Measurements from ENCODE around the gene CSRP1.
"Not testable (repeated sequence)": the region's sequence is repeated elsewhere in the genome, so short reads cannot be mapped to it uniquely, and the experiment has no call there.

Gene CSRP1

DNA sequence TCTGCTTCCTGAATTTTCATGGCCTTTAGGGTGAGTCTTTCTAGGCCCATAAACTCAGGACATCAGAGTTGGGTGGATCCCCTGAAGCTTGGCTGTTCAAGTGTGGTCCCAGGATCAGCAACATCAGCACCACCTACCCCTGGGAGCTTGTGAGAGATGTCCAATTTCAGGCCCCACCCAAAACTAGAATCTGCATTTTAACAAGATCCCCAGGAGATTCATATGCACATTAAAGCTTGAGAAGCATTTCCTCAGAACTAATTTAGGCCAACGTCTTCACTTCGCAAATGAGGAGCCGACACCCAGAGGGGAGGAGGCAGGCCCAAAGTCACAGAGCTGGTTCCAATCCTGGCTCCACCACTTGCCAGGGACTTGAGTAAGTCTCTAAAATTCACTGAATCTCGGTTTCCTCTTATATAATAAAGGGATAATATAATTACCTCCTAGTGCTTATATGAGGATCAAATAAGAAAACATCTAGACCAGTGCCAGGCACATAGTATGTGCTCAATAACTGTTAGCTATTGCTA, 27.7 kb downstream of the CSRP1 start:
- DNase-seq (ENCODE audit: low read depth in 4 of 4, low spot score in 1 of 4), result no peak

DNA sequence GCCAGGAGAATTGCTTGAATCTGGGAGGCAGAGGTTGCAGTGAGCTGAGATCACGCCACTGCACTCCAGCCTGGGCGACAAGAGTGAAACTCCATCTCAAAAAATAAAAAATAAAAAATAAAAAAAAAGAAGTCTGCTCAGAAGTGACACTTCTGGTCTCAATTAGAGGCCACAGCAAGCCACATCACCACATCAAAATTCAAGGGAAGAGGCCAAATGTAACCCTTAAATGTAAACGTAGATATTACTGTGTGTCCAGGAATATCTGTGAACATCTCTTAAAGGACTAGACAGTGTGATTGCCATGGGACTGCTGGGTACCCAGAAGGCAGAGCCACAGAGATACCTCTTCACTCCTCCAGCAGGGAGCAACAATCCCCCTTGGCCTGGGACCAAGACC, 28.3 kb downstream of the CSRP1 start:
- DNase-seq (ENCODE audit: low read depth in 4 of 4, low spot score in 1 of 4), result not testable (repeated sequence)

DNA sequence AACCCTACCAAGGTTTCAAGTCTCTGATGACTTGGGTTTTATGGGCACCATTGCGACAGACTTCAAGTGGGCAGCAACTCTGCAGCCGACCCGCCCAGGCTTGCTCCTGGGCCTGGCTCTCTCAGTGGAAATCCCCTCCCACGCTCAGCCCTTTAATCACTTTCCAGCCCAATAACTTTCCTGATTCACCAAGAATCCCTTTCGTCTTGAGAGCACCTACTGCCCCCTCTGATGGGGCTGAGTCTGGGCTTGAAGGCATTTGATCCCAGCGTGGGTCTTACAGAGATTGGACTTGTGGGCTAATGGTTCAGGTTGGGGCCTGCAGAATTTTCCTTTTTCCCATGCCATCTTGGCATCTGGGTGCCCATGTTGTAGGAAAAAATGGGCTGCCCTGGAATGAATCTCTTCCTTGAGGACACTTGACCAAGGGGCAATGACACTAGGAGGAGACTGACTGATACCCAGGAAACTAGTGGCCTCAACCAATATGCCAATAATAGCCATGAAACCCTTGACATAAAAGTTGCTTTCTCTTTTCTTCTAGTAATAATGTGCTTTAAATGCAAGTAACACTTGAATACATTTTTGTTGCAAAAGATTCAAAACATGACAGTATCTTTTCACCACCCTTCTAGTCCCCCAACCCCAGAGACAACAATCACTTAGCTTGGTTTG, 30.1 kb downstream of the CSRP1 start:
- no peak for DNase-seq (ENCODE audit: low read depth in 4 of 4, low spot score in 1 of 4)

DNA sequence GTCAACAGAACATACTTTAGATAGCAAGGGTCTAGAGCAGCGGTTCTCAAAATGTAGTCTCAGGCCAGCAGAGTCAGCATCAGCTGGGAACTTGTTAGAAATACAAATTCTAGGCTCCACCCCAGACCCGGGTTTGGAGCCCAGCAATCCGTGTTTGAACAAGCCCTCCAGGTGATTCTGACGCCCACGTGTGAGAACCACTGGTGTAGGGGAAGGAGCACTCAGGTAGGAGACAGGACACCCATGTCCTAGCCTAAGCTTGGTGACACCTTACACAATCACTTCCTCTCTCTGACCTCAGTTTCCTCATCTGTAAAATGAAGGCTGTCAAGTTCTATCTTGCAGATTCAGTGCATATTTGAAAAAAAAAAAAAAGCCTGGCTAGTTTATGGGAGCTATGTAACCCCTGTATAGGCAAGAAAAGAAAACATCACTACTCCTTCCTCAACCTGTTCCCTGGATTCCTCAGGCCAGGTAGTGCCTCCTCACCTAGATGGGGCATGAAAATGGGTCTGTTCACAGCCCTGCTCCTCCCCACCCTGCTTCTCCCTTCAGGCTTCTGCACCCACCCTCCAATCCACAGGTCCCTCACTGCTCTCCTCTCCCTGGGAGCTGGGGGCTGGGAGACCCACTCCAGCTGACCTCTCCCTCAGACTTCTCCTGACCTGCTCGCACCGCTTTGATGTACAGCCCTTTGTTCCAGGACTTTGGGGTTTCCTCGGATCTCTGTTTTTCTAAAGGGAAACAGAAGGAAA, 30.8 kb downstream of the CSRP1 start:
- no peak for DNase-seq (ENCODE audit: low read depth in 4 of 4, low spot score in 1 of 4)

DNA sequence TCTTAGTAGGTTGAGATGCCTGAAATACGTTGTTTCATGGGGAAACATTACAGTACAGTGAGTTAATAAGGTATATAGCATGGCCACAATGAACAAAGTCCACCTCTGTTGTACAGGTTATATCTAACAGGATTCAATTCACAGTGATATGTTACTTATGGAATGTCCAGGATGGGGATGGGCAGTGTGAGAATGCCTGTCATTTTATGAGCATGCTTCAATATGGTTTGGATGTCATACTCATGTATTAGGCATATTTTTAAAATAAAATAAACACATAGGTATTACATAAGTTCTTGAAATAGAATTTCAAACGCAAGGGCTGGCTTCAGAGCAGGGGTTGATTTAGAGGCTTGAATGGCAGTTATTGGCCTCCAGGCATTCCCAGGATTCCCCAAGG, 31.8 kb downstream of the CSRP1 start:
- no peak for DNase-seq (ENCODE audit: low read depth in 4 of 4, low spot score in 1 of 4)

DNA sequence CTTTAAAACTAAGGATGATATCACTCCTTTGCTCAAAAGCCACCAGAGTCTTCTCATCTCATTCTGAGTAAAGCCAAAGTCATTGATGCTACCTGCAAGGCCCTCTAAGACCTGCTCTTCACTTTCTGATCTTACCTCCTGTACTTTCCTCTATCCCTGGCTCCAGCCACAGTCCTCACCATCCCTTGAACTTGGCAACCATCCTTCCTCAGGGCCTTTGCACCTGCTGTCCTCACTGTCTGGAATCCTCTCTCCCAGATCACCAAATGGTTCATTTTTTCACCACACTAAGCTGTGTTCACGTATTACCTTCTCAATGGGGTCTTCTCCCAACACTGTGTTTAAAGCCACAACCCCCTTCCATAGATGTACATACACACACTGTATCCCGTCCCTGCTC, 33.6 kb downstream of the CSRP1 start:
- DNase-seq (ENCODE audit: low read depth in 4 of 4, low spot score in 1 of 4), result no peak

DNA sequence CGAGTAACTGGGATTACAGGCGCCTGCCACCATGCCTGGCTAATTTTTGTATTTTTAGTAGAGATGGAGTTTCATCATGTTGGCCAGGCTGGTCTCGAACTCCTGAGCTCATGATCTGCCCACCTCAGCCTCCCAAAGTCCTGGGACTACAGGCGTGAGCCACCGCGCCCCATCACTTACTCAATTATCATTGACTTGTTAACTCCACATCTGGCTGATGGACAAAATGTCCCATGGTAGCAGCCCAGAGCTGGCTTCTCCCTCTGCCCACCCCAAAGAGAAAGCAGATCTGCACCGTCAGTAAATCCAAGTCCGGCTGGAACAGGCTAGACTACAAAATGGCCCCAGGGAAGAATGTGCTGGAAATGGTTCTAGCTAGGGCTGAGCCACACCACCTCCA, 34.6 kb downstream of the CSRP1 start:
- not testable (repeated sequence) for DNase-seq (ENCODE audit: low read depth in 4 of 4, low spot score in 1 of 4)

DNA sequence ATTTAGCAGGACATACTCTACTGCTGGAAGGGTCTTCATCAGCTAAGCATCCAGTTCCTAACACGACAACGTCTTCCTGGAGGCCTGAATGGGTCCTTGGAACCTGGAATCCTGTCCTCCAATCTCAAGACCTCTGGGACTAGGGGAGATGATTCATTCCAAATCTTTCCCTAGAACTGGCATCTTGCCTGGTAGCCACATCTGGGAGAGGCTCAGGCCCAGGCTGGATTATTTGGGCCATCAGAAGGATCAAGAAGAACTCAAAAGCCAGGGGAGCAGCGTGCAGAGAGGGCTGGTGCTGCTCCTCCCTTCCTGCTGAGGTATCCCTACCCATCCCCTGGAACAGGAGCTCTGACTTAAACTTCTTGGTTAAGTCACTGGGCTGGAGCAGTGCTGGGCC, 35.2 kb downstream of the CSRP1 start:
- no peak for DNase-seq (ENCODE audit: low read depth in 4 of 4, low spot score in 1 of 4)

GRCh38 chr1:201470581-201470980, 36.3 kb downstream of the CSRP1 start:
- DNase-seq (ENCODE audit: low read depth in 4 of 4, low spot score in 1 of 4), result no peak

GRCh38 chr1:201469645-201470074, 37.3 kb downstream of the CSRP1 start:
- DNase-seq (ENCODE audit: low read depth in 4 of 4, low spot score in 1 of 4), result no peak

DNA sequence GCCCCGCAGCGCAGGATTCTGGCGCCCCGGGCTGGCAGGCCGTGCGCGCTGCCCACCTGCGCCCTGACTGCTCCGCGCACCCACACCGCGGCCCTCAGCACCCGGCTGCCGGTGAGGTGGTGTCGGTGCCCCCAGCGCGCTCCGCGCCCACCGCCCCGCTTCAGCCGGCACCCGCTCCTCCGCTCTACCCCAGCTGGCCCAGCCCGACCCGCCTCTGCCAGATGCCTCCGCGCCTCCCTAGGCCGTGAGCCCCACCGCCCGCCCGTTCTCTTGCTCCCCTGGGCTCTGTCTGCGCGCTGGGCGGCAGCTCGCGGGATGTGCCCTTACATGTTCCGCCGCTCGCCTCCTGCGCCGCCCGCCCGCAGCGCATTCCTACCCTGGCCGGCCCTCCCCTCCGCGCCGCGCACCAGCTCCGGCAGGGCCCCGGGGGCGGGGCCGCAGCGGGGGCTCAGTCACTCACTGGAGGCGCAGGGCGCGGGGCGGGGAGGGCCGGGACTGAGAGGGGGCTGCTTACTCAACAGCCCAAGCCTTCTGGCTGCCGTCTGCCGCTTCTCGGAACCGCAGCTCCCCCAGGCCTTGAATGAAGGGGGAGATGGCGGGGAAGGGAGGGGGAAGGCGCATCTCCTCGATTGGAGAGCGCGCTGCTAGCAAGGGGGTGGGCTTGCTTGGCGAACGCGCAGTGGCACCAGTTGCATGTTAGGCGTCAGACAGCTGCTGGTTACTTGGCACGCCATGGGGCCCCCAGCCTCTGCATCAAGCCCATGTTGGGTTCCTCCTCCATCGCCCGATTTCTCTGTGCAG, 37.9 kb downstream of the CSRP1 start, which contains the start of gene PHLDA3:
Gene PHLDA3, minus strand, starts transcription at position 345 of the 801 bp plus-strand sequence. CDS start 402 bp downstream, outside the sequence.
- DNase-seq (ENCODE audit: low read depth in 4 of 4, low spot score in 1 of 4), result peak in 2 of 4 experiments; percentile 16 to 18

GRCh38 chr1:201468501-201468843, 38.5 kb downstream of the CSRP1 start:
- no peak for DNase-seq (ENCODE audit: low read depth in 4 of 4, low spot score in 1 of 4)

- DNase-seq (ENCODE audit: low read depth in 4 of 4, low spot score in 1 of 4), result no peak
These were observed 40.4 kb downstream of the CSRP1 start for GRCh38 chr1:201466492-201466891.

DNA sequence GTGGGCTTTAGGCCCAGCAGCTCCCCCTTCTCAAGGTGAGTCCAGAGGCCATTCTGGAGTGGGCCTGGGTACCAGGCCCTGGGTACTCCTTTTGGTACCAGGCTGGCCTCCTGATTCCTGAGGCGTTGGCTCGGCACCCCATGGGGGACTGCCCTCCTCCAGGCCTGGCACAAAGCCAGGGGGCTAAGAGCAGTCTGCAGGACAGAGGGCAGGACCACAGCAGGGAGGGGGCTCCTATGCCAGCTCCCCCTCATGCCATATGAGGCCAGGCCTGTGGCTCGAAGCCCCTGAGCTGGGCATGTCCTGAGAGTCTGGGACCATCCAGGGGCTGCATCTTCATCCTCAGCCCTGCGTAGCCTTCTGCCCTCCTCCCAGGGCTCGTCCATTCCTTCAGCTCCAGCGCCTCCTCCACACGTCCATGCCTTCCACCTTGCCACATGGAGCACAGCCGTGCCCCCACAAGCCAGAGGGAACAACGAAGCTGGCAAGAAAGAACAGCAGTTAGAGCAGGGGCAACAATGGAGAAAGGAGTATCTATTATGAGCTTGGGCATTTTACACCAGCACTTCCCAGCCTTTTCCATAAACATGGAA, 41.1 kb downstream of the CSRP1 start:
- DNase-seq (ENCODE audit: low read depth in 4 of 4, low spot score in 1 of 4), result no peak

DNA sequence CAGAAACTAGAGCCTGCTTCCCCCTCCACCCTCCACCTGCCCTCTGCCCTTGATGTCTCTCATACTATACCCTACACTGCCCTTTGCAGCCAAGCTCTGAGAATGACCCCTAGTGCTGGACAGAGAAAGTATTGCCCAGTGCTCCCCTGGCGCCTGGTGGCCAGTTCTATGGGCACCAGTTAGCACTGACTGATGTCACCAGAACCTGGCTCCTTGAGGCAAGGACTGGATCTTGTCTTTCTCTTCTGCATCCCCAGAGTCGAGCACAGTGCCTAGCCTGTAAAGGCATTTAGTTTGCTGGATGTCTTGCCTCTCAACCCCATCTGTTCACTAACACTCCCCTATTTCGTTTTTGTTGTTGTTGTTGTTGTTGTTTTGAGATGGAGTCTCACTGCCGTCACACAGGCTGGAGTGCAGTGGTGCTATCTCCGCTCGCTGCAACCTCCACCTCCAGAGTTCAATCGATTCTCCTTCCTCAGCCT, 43.8 kb downstream of the CSRP1 start:
- DNase-seq (ENCODE audit: low read depth in 4 of 4, low spot score in 1 of 4), result no peak

GRCh38 chr1:201461645-201462441, 45.1 kb downstream of the CSRP1 start:
- no peak for DNase-seq (ENCODE audit: low read depth in 4 of 4, low spot score in 1 of 4)

- DNase-seq (ENCODE audit: low read depth in 4 of 4, low spot score in 1 of 4), result no peak
These were observed 45.9 kb downstream of the CSRP1 start for GRCh38 chr1:201460814-201461644.

GRCh38 chr1:201459775-201460174, 47.1 kb downstream of the CSRP1 start:
- no peak for DNase-seq (ENCODE audit: low read depth in 4 of 4, low spot score in 1 of 4)

DNA sequence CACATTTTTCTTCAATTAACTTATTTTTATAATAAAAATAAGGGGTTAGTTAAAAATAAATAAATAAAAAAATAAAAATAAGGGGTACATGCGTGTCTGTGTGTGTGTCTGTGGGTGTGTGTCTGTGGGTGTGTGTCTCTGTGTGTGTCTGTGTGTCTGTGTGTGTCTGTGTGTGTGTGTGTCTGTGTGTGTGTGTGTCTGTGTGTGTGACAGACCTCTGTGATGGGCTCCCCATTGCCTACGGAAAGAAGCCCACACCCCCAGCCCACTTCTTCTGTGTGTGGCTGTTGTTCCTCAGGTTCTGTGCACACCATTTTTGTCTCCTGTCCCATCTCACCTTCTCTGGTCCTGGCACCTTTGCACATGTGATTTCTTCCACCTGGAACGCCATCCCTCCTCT, 47.9 kb downstream of the CSRP1 start:
- no peak for DNase-seq (ENCODE audit: low read depth in 4 of 4, low spot score in 1 of 4)
